Panc1 (cell line): ENCODE measurements around the gene SNCB. TPM values are rescaled to one million over a fixed set of nuclear protein-coding genes. Genes with fewer than 3 reads are reported as not detected.

ENCODE experiments used
- ATAC-seq: fragments of 200-7000 bp; cut with Tn5 transposase; 2 replicates; pipeline ENCODE4 v1.9.1; 2020; ENCODE audit warnings: mild to moderate bottlenecking, moderate library complexity
- BruUV-seq: library from RNA; stranded (reverse); fragments of 400-500 nt; replicated peaks from 2 replicates; lab custom pipeline; 2021; lab: Mats Ljungman, UMichigan
- CTCF ChIA-PET: fragments of 300-600 bp; sonication (Branson Sonifier 250); formaldehyde crosslinking; loops from one replicate; lab custom pipeline; 2022; ENCODE audit warnings: antibody characterized with exemption; lab: Charles Lee
- POLR2A ChIA-PET: fragments of 300-600 bp; sonication (Branson Sonifier 250); formaldehyde crosslinking; loops from one replicate; lab custom pipeline; 2022; ENCODE audit warnings: antibody characterized with exemption; lab: Charles Lee
- DNase-seq: peaks from one replicate; pipeline ENCODE4 v3.0.0-alpha.2; 2010; ENCODE audit warnings: low read depth, low spot score
- H3K27ac ChIP-seq: 2 replicates; pipeline ENCODE4 v1.5.1; 2011; ENCODE audit warnings: mild to moderate bottlenecking, low read length, inconsistent platforms
- H3K27me3 ChIP-seq: fragments of 200-500 bp; sonication (Bioruptor generic); 2 replicates; pipeline ENCODE4 v1.6.0; 2014; ENCODE audit warnings: low read length, inconsistent platforms; ENCODE audit not compliant: control insufficient read depth, insufficient read depth
- H3K36me3 ChIP-seq: fragments of 200-500 bp; sonication (Bioruptor generic); 2 replicates; pipeline ENCODE4 v1.5.1; 2014; ENCODE audit warnings: inconsistent platforms, mild to moderate bottlenecking, low read length, moderate library complexity; ENCODE audit not compliant: control insufficient read depth, insufficient read depth
- H3K4me1 ChIP-seq: 2 replicates; pipeline ENCODE4 v1.5.1; 2011; ENCODE audit warnings: inconsistent platforms, mild to moderate bottlenecking, low read length, moderate library complexity; ENCODE audit not compliant: control insufficient read depth, insufficient read depth
- H3K4me3 ChIP-seq, 2 experiments: 2 replicates each; pipeline ENCODE4 v1.5.1; 2011 to 2012; ENCODE audit warnings: low read depth in 2 of 2, low read length in 2 of 2, mild to moderate bottlenecking in 2 of 2, inconsistent platforms in 1 of 2, moderate library complexity in 1 of 2
- H3K9me3 ChIP-seq: fragments of 200-500 bp; sonication (Bioruptor generic); 2 replicates; pipeline ENCODE4 v1.5.1; 2014; ENCODE audit warnings: low read depth, mild to moderate bottlenecking, inconsistent platforms, low read length, moderate library complexity; ENCODE audit not compliant: control insufficient read depth, insufficient read depth
- POLR2AphosphoS5 ChIP-seq: IDR thresholded peaks from 2 replicates; pipeline ENCODE4 v1.6.1; 2012; ENCODE audit warnings: mild to moderate bottlenecking, low read depth, low read length, moderate library complexity
- SIN3A ChIP-seq: IDR thresholded peaks from 2 replicates; pipeline ENCODE4 v1.6.1; 2012; ENCODE audit warnings: low read depth, mild to moderate bottlenecking, low read length, moderate library complexity, borderline replicate concordance; ENCODE audit not compliant: insufficient read depth
- TCF7L2 ChIP-seq: IDR thresholded peaks from 2 replicates; pipeline ENCODE4 v1.6.1; 2011; ENCODE audit warnings: mild to moderate bottlenecking, low read depth, low read length, inconsistent platforms
- in situ Hi-C: cut with HindIII; loops from 2 replicates; pipeline ENCODE4 v1.10.0; 2016; ENCODE audit warnings: low sequenced_read_pairs, low pct_unique_long_range_greater_than_20kb
- intact Hi-C: fragments of 100-400 bp; cut with micrococcal nuclease; formaldehyde crosslinking; loops from one replicate; pipeline ENCODE4 v1.10.0; 2022; ENCODE audit not compliant: unreplicated experiment
- total RNA-seq: library from RNA; stranded (reverse); gene quantifications from one replicate; pipeline ENCODE4 v1.2.1, GENCODE V29; 2021; ENCODE audit not compliant: unreplicated experiment
- TF ChIP-seq, protein P1 (sequence below): fragments of 450-650 bp; IDR thresholded peaks from 2 replicates; pipeline ENCODE4 v1.5.1; 2017; ENCODE audit warnings: mild to moderate bottlenecking
- TF ChIP-seq, protein P2 (sequence below), 2 experiments: IDR thresholded peaks; 2 replicates each; pipeline ENCODE4 v1.6.1; 2011 to 2012; ENCODE audit warnings: low read depth in 2 of 2, control low read depth in 1 of 2, low read length in 1 of 2, mild to moderate bottlenecking in 1 of 2, moderate library complexity in 1 of 2; ENCODE audit not compliant: insufficient read depth in 1 of 2

SNCB gene
- total RNA-seq, 1 experiment from 2014 or later: 0.77 TPM

DNA sequence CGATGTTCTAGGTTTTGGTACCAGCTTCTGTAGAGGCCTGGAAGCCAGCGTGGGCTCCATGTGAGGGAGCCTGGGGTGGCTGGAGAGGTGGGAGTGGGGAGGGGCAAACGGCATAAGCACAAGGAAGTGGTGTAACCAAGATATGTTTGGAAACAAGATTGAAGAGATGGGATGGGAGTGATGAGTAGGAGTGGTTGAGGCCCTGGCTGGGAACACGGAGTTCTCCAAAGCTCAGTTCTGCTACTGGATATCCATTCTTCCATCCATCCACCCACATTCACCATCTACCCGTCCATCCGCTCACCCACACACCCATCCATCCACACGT is 29.1 kb upstream of the SNCB start:
- CTCF ChIA-PET: interaction anchor here (0.6 to 2.4 kb wide), 4 partner anchors 13 to 312 kb away, joined by 3 to 17 read pairs (median 4); partner anchors contain the start of gene TSPAN17
- TF ChIP-seq TCF7L2 (no peak), SIN3A (no peak), POLR2AphosphoS5 (no peak)
- TF ChIP-seq, protein P1, sequence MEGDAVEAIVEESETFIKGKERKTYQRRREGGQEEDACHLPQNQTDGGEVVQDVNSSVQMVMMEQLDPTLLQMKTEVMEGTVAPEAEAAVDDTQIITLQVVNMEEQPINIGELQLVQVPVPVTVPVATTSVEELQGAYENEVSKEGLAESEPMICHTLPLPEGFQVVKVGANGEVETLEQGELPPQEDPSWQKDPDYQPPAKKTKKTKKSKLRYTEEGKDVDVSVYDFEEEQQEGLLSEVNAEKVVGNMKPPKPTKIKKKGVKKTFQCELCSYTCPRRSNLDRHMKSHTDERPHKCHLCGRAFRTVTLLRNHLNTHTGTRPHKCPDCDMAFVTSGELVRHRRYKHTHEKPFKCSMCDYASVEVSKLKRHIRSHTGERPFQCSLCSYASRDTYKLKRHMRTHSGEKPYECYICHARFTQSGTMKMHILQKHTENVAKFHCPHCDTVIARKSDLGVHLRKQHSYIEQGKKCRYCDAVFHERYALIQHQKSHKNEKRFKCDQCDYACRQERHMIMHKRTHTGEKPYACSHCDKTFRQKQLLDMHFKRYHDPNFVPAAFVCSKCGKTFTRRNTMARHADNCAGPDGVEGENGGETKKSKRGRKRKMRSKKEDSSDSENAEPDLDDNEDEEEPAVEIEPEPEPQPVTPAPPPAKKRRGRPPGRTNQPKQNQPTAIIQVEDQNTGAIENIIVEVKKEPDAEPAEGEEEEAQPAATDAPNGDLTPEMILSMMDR: no peak
- TF ChIP-seq, protein P2, sequence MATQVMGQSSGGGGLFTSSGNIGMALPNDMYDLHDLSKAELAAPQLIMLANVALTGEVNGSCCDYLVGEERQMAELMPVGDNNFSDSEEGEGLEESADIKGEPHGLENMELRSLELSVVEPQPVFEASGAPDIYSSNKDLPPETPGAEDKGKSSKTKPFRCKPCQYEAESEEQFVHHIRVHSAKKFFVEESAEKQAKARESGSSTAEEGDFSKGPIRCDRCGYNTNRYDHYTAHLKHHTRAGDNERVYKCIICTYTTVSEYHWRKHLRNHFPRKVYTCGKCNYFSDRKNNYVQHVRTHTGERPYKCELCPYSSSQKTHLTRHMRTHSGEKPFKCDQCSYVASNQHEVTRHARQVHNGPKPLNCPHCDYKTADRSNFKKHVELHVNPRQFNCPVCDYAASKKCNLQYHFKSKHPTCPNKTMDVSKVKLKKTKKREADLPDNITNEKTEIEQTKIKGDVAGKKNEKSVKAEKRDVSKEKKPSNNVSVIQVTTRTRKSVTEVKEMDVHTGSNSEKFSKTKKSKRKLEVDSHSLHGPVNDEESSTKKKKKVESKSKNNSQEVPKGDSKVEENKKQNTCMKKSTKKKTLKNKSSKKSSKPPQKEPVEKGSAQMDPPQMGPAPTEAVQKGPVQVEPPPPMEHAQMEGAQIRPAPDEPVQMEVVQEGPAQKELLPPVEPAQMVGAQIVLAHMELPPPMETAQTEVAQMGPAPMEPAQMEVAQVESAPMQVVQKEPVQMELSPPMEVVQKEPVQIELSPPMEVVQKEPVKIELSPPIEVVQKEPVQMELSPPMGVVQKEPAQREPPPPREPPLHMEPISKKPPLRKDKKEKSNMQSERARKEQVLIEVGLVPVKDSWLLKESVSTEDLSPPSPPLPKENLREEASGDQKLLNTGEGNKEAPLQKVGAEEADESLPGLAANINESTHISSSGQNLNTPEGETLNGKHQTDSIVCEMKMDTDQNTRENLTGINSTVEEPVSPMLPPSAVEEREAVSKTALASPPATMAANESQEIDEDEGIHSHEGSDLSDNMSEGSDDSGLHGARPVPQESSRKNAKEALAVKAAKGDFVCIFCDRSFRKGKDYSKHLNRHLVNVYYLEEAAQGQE (IDR thresholded peaks at IDR 0.05; ENCODE audit: insufficient read depth in 1 of 2, low read depth in 2 of 2, low read length in 1 of 2): no peak
- Histone ChIP-seq H3K4me3 (no peak overlapping the region), H3K36me3 (no peaks in the 10 kb centered on the region), H3K27me3 (no peaks in the 10 kb centered on the region), H3K27ac (no peak overlapping the region), H3K9me3 (no peaks in the 10 kb centered on the region), H3K4me1 (no peaks in the 10 kb centered on the region)
- ATAC-seq (no peak), DNase-seq (no peak)
- POLR2A ChIA-PET: no interaction called here
- in situ Hi-C loops (no loop called here), intact Hi-C loops (no loop called here)
- BruUV-seq: no TSS peak

- in situ Hi-C loops: no loop called here
- DNase-seq: no peak
- POLR2A ChIA-PET: no interaction called here
- BruUV-seq: no TSS peak
- Histone ChIP-seq H3K4me3 (no peak overlapping the region), H3K27ac (no peak overlapping the region), H3K36me3 (no peaks in the 10 kb centered on the region), H3K27me3 (no peaks in the 10 kb centered on the region), H3K9me3 (no peaks in the 10 kb centered on the region), H3K4me1 (no peaks in the 10 kb centered on the region)
- CTCF ChIA-PET: interaction anchor here (0.6 to 0.8 kb wide), 3 partner anchors 54 to 313 kb away, joined by 3 to 4 read pairs (median 3); no protein-coding TSS in a partner anchor
- ATAC-seq: no peak
- intact Hi-C loops: no loop called here
- TF ChIP-seq, protein P2 (IDR thresholded peaks at IDR 0.05; ENCODE audit: insufficient read depth in 1 of 2, low read depth in 2 of 2, low read length in 1 of 2): no peak
Measured at GRCh38 chr5:176658817-176659511, 28.6 kb upstream of the SNCB start.
